ENCODE results near the gene FRY. TPM values are rescaled to one million over a fixed set of nuclear protein-coding genes. Genes with fewer than 3 reads are reported as not detected.

The FRY gene
- total and polyA plus RNA-seq, 10 of the 15 experiments (the other 5 are each of a cell fraction or from before 2014, with no cell fraction given), result 0.18 to 1.4 (median 0.30) TPM

DNA sequence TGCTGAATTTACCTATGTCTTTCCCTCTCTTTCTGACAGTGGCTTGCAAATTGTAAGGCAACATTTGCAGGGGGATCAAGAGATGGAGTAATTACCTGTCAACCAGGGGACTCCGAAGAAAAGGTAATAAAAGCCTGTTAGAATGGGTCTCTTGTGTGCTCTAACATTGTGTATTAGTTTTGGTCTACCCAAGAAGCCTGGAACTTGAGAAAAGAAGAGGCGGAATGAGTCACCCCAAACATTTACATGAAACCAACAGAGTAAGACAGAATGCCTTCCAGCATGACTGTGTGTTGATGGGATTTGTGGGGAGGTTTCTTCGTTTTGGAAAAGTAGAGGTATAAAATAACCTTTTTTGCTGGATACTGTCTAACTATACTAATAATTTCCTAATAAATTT, 246.9 kb downstream of the FRY start:
- RAD21 ChIA-PET (ENCODE audit: unreplicated experiment), result no interaction called here
- H3K9me3 ChIP-seq (replicated peaks; ENCODE audit: control insufficient read depth, insufficient read depth, low read length), result no peaks in the 10 kb centered on the region
- SMC1A ChIA-PET (ENCODE audit: uncharacterized antibody, unreplicated experiment), result no interaction called here
- no peaks in the 10 kb centered on the region for H4K20me1 ChIP-seq (ENCODE audit: control insufficient read depth, insufficient read depth)
- H3K36me3 ChIP-seq (ENCODE audit: control insufficient read depth in 2 of 2, insufficient read depth in 2 of 2, low read length in 1 of 2), result no peaks in the 10 kb centered on the region
- TF ChIP-seq, protein P1, sequence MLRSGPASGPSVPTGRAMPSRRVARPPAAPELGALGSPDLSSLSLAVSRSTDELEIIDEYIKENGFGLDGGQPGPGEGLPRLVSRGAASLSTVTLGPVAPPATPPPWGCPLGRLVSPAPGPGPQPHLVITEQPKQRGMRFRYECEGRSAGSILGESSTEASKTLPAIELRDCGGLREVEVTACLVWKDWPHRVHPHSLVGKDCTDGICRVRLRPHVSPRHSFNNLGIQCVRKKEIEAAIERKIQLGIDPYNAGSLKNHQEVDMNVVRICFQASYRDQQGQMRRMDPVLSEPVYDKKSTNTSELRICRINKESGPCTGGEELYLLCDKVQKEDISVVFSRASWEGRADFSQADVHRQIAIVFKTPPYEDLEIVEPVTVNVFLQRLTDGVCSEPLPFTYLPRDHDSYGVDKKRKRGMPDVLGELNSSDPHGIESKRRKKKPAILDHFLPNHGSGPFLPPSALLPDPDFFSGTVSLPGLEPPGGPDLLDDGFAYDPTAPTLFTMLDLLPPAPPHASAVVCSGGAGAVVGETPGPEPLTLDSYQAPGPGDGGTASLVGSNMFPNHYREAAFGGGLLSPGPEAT (IDR thresholded peaks at IDR 0.05; ENCODE audit: low read depth), result no peak
- TF ChIP-seq KAT2A (conservative IDR thresholded peaks at IDR 0.05; ENCODE audit: control insufficient read depth, low read depth, low read length) (no peak), BCLAF1 (IDR thresholded peaks at IDR 0.05) (no peak), JUND (IDR thresholded peaks at IDR 0.05; ENCODE audit: low read depth, low read length) (no peak), SMARCA5 (IDR thresholded peaks at IDR 0.05) (no peak), SIN3A (IDR thresholded peaks at IDR 0.05; ENCODE audit: low read depth, low read length) (no peak), NFIC (IDR thresholded peaks at IDR 0.05; ENCODE audit: low read depth, low read length) (no peak), NFYB (IDR thresholded peaks at IDR 0.05; ENCODE audit: insufficient read depth, low read depth, low read length) (no peak), BCL3 (IDR thresholded peaks at IDR 0.05; ENCODE audit: borderline replicate concordance, insufficient read depth, low read depth, low read length, poor library complexity, severe bottlenecking) (no peak)
- TF ChIP-seq, protein P2, sequence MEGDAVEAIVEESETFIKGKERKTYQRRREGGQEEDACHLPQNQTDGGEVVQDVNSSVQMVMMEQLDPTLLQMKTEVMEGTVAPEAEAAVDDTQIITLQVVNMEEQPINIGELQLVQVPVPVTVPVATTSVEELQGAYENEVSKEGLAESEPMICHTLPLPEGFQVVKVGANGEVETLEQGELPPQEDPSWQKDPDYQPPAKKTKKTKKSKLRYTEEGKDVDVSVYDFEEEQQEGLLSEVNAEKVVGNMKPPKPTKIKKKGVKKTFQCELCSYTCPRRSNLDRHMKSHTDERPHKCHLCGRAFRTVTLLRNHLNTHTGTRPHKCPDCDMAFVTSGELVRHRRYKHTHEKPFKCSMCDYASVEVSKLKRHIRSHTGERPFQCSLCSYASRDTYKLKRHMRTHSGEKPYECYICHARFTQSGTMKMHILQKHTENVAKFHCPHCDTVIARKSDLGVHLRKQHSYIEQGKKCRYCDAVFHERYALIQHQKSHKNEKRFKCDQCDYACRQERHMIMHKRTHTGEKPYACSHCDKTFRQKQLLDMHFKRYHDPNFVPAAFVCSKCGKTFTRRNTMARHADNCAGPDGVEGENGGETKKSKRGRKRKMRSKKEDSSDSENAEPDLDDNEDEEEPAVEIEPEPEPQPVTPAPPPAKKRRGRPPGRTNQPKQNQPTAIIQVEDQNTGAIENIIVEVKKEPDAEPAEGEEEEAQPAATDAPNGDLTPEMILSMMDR (IDR thresholded peaks at IDR 0.05 in 2 of 3, conservative IDR thresholded peaks at IDR 0.05 in 1 of 3; ENCODE audit: control insufficient read depth in 2 of 3, extremely low read depth in 1 of 3, insufficient read depth in 1 of 3, low read depth in 3 of 3, low read length in 3 of 3), result no peak
- H3K4me1 ChIP-seq (ENCODE audit: control insufficient read depth, insufficient read depth, low read length), result no peaks in the 10 kb centered on the region
- POLR2A ChIA-PET, result no interaction called here
- no peak overlapping the region for H3K4me2 ChIP-seq (ENCODE audit: control insufficient read depth, insufficient read depth)
- no peak overlapping the region for H3K9ac ChIP-seq (ENCODE audit: control insufficient read depth, insufficient read depth, low read length)
- H3K4me3 ChIP-seq, result no peak overlapping the region
- FAIRE-seq (no peak), ATAC-seq (peak; percentile 48; the same call in 1 of the 3 replicates), DNase-seq (ENCODE audit: low read depth, low spot score) (no peak)
- WGBS (ENCODE audit: insufficient coverage, insufficient replicate concordance, low lambda C conversion rate, missing lambda C conversion rate), result 17% methylated on average over 3 of the region's 3 CpGs
- intact Hi-C loops (cut with micrococcal nuclease; ENCODE audit: unreplicated experiment), result no loop called here
- CTCF ChIA-PET, result no interaction called here
- in situ Hi-C loops (cut with MboI), result no loop called here
- H2AFZ ChIP-seq (ENCODE audit: control insufficient read depth, low read depth, low read length), result no peak overlapping the region
- H3K27me3 ChIP-seq (replicated peaks in 1 of 2; ENCODE audit: control insufficient read depth in 2 of 2, insufficient read depth in 2 of 2, low read length in 1 of 2), result no peaks in the 10 kb centered on the region
- H3K79me2 ChIP-seq (ENCODE audit: control insufficient read depth, insufficient read depth, low read length), result no peaks in the 10 kb centered on the region
- no peak overlapping the region for H3K27ac ChIP-seq (ENCODE audit: control insufficient read depth, insufficient read depth)
- BruUV-seq (replicated peaks), result no TSS peak
